Neural progenitor cell (in vitro differentiated cells): ENCODE results near the gene PCNX1. TPM values are rescaled to one million over a fixed set of nuclear protein-coding genes. Genes with fewer than 3 reads are reported as not detected.

Experiments used
- DNase-seq: peaks from one replicate; pipeline ENCODE4 v3.0.0-alpha.2; 2016; ENCODE audit warnings: low spot score
- H2AFZ ChIP-seq: fragments of 200-600 bp; sonication (generic); replicated peaks from 2 replicates; pipeline ENCODE4 v1.6.1; 2016; ENCODE audit warnings: antibody characterized with exemption
- H3F3A ChIP-seq: fragments of 200-600 bp; sonication (generic); 2 replicates; pipeline ENCODE4 v1.6.1; 2016; ENCODE audit warnings: antibody characterized with exemption, low read depth
- H3K27ac ChIP-seq: fragments of 200-600 bp; sonication (generic); 2 replicates; pipeline ENCODE4 v1.5.1; 2016; ENCODE audit warnings: mild to moderate bottlenecking
- H3K27me3 ChIP-seq: fragments of 200-600 bp; sonication (generic); 2 replicates; pipeline ENCODE4 v1.6.1; 2016; ENCODE audit warnings: mild to moderate bottlenecking, moderate library complexity
- H3K36me3 ChIP-seq: fragments of 200-600 bp; sonication (generic); 2 replicates; pipeline ENCODE4 v1.5.1; 2016
- H3K4me1 ChIP-seq: fragments of 200-600 bp; sonication (generic); 2 replicates; pipeline ENCODE4 v1.6.1; 2016; ENCODE audit warnings: mixed run types
- H3K4me2 ChIP-seq: fragments of 200-600 bp; sonication (generic); 2 replicates; pipeline ENCODE4 v1.6.1; 2016
- H3K4me3 ChIP-seq: fragments of 200-600 bp; sonication (generic); 2 replicates; pipeline ENCODE4 v1.5.1; 2016
- H3K79me2 ChIP-seq: fragments of 200-600 bp; sonication (generic); 2 replicates; pipeline ENCODE4 v1.6.1; 2016; ENCODE audit warnings: low read depth
- H3K9ac ChIP-seq: fragments of 200-600 bp; sonication (generic); 2 replicates; pipeline ENCODE4 v1.6.1; 2016
- H3K9me3 ChIP-seq: fragments of 200-600 bp; sonication (generic); 2 replicates; pipeline ENCODE4 v1.5.1; 2016; ENCODE audit warnings: low read depth
- H4K20me1 ChIP-seq: fragments of 200-600 bp; sonication (generic); 2 replicates; pipeline ENCODE4 v1.6.1; 2016; ENCODE audit warnings: low read depth
- H3K27ac Mint-ChIP-seq: 3 replicates; pipeline ENCODE4 v1.8.0; 2021; ENCODE audit warnings: mixed read lengths
- H3K27me3 Mint-ChIP-seq: 2 replicates; pipeline ENCODE4 v1.8.0; 2022; ENCODE audit warnings: low read depth, mild to moderate bottlenecking, inconsistent platforms, moderate library complexity, mixed read lengths; ENCODE audit not compliant: insufficient read depth
- H3K36me3 Mint-ChIP-seq: 3 replicates; pipeline ENCODE4 v1.8.0; 2021; ENCODE audit warnings: mixed read lengths
- H3K4me1 Mint-ChIP-seq: 3 replicates; pipeline ENCODE4 v1.8.0; 2021; ENCODE audit warnings: mixed read lengths
- H3K4me3 Mint-ChIP-seq: 3 replicates; pipeline ENCODE4 v1.8.0; 2021; ENCODE audit warnings: mild to moderate bottlenecking, moderate library complexity, mixed read lengths
- H3K9me3 Mint-ChIP-seq: 3 replicates; pipeline ENCODE4 v1.8.0; 2020; ENCODE audit warnings: mixed read lengths
- EZH2 ChIP-seq: fragments of 200-600 bp; sonication (generic); IDR thresholded peaks from 2 replicates; pipeline ENCODE4 v1.6.1; 2017; ENCODE audit warnings: antibody characterized with exemption, mild to moderate bottlenecking, moderate library complexity
- EZH2phosphoT487 ChIP-seq: fragments of 200-600 bp; sonication (generic); IDR thresholded peaks from 2 replicates; pipeline ENCODE4 v1.6.1; 2017; ENCODE audit warnings: antibody characterized with exemption
- total RNA-seq: library from RNA; depleted of rRNA; stranded (reverse); fragments of >200 nt; gene quantifications from 2 replicates; pipeline ENCODE4 v1.2.3, GENCODE V29; 2015; ENCODE audit warnings: low replicate concordance
- TF ChIP-seq, protein P1 (sequence below): fragments of 200-600 bp; sonication (generic); IDR thresholded peaks from 2 replicates; pipeline ENCODE4 v1.5.1; 2017; ENCODE audit warnings: antibody characterized with exemption, mild to moderate bottlenecking

Gene PCNX1
- total RNA-seq, 1 donor from 2014 or later = 48.6 TPM

DNA sequence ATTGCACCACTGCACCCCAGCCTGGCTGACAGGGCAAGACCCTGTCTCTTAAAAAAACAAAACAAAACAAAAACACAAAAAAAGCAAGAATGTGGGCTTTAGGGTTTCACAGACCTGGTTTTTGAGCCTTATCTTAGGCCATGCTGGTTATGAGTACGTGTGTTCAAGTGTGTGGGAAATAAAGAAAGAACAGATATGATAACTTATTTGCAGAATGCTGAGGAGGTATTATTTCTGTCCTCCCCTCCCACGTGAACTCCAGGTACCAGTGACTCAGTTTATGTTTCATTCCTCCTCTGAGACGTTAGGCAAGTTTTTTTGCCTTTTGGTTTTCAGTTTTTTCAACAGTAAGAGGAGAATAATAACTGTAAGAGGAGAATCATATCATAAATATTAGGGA, 49.3 kb downstream of the PCNX1 start:
- H3K9me3 Mint-ChIP-seq = peaks cover 1% of the 10 kb centered on the region
- no peak overlapping the region for H3K4me3 ChIP-seq
- no peaks in the 10 kb centered on the region for H3K27me3 ChIP-seq
- H3K4me3 Mint-ChIP-seq = no peak overlapping the region
- H3K9ac ChIP-seq = no peak overlapping the region
- no peaks in the 10 kb centered on the region for H3F3A ChIP-seq
- no peak overlapping the region for H3K27ac ChIP-seq
- H3K9me3 ChIP-seq = no peaks in the 10 kb centered on the region
- no peak overlapping the region for H3K4me2 ChIP-seq
- no peaks in the 10 kb centered on the region for H3K27me3 Mint-ChIP-seq
- H3K79me2 ChIP-seq = peaks cover 48% of the 10 kb centered on the region
- no peaks in the 10 kb centered on the region for H3K4me1 ChIP-seq
- H3K27ac Mint-ChIP-seq = no peak overlapping the region
- DNase-seq = no peak
- H2AFZ ChIP-seq = no peak overlapping the region
- H3K36me3 ChIP-seq = peaks cover 3% of the 10 kb centered on the region
- no peaks in the 10 kb centered on the region for H3K4me1 Mint-ChIP-seq
- peaks cover 11% of the 10 kb centered on the region for H4K20me1 ChIP-seq
- H3K36me3 Mint-ChIP-seq = peaks cover 18% of the 10 kb centered on the region
- no peak for TF ChIP-seq EZH2phosphoT487
- no peak for TF ChIP-seq EZH2

DNA sequence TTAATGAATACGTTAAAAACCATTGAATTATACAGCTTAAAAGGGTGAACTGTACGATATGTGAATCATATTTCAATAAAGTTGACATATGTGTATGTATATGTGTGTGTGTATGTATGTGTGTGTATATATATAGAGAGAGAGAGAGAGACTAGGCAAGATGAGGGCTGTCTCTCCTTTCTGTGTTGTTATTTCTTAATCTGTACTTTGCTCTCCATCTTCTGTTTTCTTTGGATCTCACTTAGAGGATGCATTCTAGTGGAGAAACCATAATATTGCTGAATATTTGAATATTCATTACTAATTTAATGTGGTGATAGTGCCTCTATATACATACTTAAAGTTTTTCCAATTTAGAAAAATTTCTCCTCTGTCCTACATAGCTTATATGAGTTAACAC, 50.5 kb downstream of the PCNX1 start:
- Histone ChIP-seq H2AFZ (no peak overlapping the region), H3K4me1 (no peaks in the 10 kb centered on the region), H3K9ac (no peak overlapping the region), H3K79me2 (peaks cover 55% of the 10 kb centered on the region), H3K4me2 (no peak overlapping the region), H3K27me3 (no peaks in the 10 kb centered on the region), H3F3A (no peaks in the 10 kb centered on the region), H4K20me1 (peaks cover 11% of the 10 kb centered on the region), H3K36me3 (peaks cover 13% of the 10 kb centered on the region), H3K9me3 (no peaks in the 10 kb centered on the region), H3K4me3 (no peak overlapping the region), H3K27ac (no peak overlapping the region)
- no peak for DNase-seq
- Mint-ChIP-seq H3K4me1 (no peaks in the 10 kb centered on the region), H3K27me3 (no peaks in the 10 kb centered on the region), H3K9me3 (no peaks in the 10 kb centered on the region), H3K36me3 (peaks cover 20% of the 10 kb centered on the region), H3K27ac (no peak overlapping the region), H3K4me3 (no peak overlapping the region)
- TF ChIP-seq EZH2phosphoT487 = no peak
- TF ChIP-seq, protein P1, sequence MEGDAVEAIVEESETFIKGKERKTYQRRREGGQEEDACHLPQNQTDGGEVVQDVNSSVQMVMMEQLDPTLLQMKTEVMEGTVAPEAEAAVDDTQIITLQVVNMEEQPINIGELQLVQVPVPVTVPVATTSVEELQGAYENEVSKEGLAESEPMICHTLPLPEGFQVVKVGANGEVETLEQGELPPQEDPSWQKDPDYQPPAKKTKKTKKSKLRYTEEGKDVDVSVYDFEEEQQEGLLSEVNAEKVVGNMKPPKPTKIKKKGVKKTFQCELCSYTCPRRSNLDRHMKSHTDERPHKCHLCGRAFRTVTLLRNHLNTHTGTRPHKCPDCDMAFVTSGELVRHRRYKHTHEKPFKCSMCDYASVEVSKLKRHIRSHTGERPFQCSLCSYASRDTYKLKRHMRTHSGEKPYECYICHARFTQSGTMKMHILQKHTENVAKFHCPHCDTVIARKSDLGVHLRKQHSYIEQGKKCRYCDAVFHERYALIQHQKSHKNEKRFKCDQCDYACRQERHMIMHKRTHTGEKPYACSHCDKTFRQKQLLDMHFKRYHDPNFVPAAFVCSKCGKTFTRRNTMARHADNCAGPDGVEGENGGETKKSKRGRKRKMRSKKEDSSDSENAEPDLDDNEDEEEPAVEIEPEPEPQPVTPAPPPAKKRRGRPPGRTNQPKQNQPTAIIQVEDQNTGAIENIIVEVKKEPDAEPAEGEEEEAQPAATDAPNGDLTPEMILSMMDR = no peak
- no peak for TF ChIP-seq EZH2

DNA sequence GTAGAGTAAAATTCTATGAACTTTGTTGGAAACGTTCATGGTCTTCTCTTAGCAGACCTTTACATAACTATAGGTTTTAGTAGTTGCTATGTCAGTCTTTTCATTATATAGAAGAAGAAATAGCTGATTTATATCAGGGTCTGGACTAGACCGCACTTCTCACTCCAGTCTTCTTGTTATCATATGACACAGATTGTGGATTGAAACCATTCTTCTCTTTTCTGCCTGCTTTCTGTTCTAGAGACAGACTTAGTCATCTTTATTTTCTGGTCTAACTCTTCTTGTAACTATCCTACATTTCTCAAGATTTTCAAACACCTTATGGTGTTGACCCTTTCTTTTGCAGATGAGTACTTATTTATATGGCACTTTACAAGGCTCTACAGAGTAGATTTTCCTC, 55.7 kb downstream of the PCNX1 start:
- H3K27ac ChIP-seq = no peak overlapping the region
- no peak for DNase-seq
- no peaks in the 10 kb centered on the region for H3K27me3 ChIP-seq
- H3K36me3 ChIP-seq = peaks cover 20% of the 10 kb centered on the region
- H3K27ac Mint-ChIP-seq = no peak overlapping the region
- TF ChIP-seq EZH2 (no peak), EZH2phosphoT487 (no peak)
- TF ChIP-seq, protein P1 = no peak
- no peaks in the 10 kb centered on the region for H3K9me3 Mint-ChIP-seq
- peaks cover 24% of the 10 kb centered on the region for H3K36me3 Mint-ChIP-seq
- no peak overlapping the region for H3K4me2 ChIP-seq
- H3K4me1 ChIP-seq = no peaks in the 10 kb centered on the region
- H3K4me3 Mint-ChIP-seq = no peak overlapping the region
- H3K4me1 Mint-ChIP-seq = no peaks in the 10 kb centered on the region
- H3K27me3 Mint-ChIP-seq = no peaks in the 10 kb centered on the region
- H3K79me2 ChIP-seq = peaks cover 64% of the 10 kb centered on the region
- no peak overlapping the region for H3K9ac ChIP-seq
- no peak overlapping the region for H3K4me3 ChIP-seq
- peaks cover 25% of the 10 kb centered on the region for H4K20me1 ChIP-seq
- H3F3A ChIP-seq = no peaks in the 10 kb centered on the region
- no peak overlapping the region for H2AFZ ChIP-seq
- H3K9me3 ChIP-seq = no peaks in the 10 kb centered on the region

DNA sequence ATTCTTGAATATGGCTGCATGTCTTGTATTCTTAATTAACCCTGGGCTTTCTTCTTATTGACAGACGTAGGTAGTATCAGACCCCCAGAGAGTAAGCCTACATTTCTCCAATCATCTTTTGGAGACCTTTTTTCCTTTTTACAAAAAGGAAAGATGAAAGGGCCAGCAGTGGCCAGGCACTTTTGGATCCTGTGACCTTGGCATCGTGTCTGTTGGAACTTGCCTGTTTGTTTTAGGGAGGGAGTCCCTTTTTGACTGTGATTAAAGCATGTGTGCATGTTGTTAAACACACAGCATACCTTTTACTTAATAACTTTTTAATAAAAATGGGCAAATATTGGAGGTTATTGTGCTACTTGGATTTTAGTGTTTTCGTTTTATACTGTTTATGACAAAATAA, 57.2 kb downstream of the PCNX1 start:
- Histone ChIP-seq H3K9ac (no peak overlapping the region), H3K27me3 (no peaks in the 10 kb centered on the region), H3K27ac (no peak overlapping the region), H3K79me2 (peaks cover 56% of the 10 kb centered on the region), H2AFZ (no peak overlapping the region), H3K9me3 (no peaks in the 10 kb centered on the region), H3F3A (no peaks in the 10 kb centered on the region), H3K4me3 (no peak overlapping the region), H4K20me1 (peaks cover 25% of the 10 kb centered on the region), H3K36me3 (peaks cover 17% of the 10 kb centered on the region), H3K4me1 (no peaks in the 10 kb centered on the region), H3K4me2 (no peak overlapping the region)
- Mint-ChIP-seq H3K36me3 (peaks cover 22% of the 10 kb centered on the region), H3K9me3 (no peaks in the 10 kb centered on the region), H3K4me3 (no peak overlapping the region), H3K4me1 (no peaks in the 10 kb centered on the region), H3K27me3 (no peaks in the 10 kb centered on the region), H3K27ac (no peak overlapping the region)
- no peak for TF ChIP-seq EZH2phosphoT487
- TF ChIP-seq, protein P1 = no peak
- TF ChIP-seq EZH2 = no peak
- no peak for DNase-seq
